Neuronal stem cell (in vitro differentiated cells): ENCODE measurements around the gene TBC1D3I.
A peak's percentile ranks its signal among the peaks of the same experiment; 100 is the strongest.

Experiments
- DNase-seq: peaks from one replicate; pipeline ENCODE4 v3.0.0-alpha.2; 2013; ENCODE audit warnings: low spot score
- H2AFZ ChIP-seq: one replicate; pipeline ENCODE4 v1.6.1; 2013; ENCODE audit warnings: mild to moderate bottlenecking, low read length, inconsistent platforms
- H2AK5ac ChIP-seq: 2 replicates; pipeline ENCODE4 v1.6.1; 2013; ENCODE audit warnings: low read depth, mild to moderate bottlenecking, inconsistent platforms, low read length, moderate library complexity, mixed read lengths
- H2BK120ac ChIP-seq: 2 replicates; pipeline ENCODE4 v1.6.1; 2013; ENCODE audit warnings: low read depth, mild to moderate bottlenecking, inconsistent platforms, low read length, moderate library complexity, mixed read lengths
- H2BK12ac ChIP-seq: one replicate; pipeline ENCODE4 v1.6.1; 2013; ENCODE audit warnings: low read length, inconsistent platforms
- H2BK15ac ChIP-seq: 2 replicates; pipeline ENCODE4 v1.6.1; 2013; ENCODE audit warnings: mild to moderate bottlenecking, low read length, inconsistent platforms, mixed read lengths
- H2BK5ac ChIP-seq: one replicate; pipeline ENCODE4 v1.6.1; 2013; ENCODE audit warnings: inconsistent platforms, mild to moderate bottlenecking, low read length, moderate library complexity
- H3K14ac ChIP-seq: one replicate; pipeline ENCODE4 v1.6.1; 2013; ENCODE audit warnings: low read length, inconsistent platforms
- H3K18ac ChIP-seq: 2 replicates; pipeline ENCODE4 v1.6.1; 2013; ENCODE audit warnings: low read length, inconsistent platforms
- H3K23ac ChIP-seq: 2 replicates; pipeline ENCODE4 v1.6.1; 2013; ENCODE audit warnings: low read depth, mild to moderate bottlenecking, mixed read lengths, low read length, inconsistent platforms; ENCODE audit not compliant: poor library complexity
- H3K27ac ChIP-seq: replicated peaks from 3 replicates; pipeline ENCODE4 v1.5.1; 2013; ENCODE audit warnings: low read length, inconsistent platforms
- H3K27me3 ChIP-seq, 3 experiments: 2 replicates each; pipeline ENCODE4 v1.6.1; 2013; ENCODE audit warnings: low read length in 3 of 3, mild to moderate bottlenecking in 2 of 3, inconsistent platforms in 1 of 3, low read depth in 1 of 3, mixed read lengths in 1 of 3, moderate library complexity in 1 of 3; ENCODE audit not compliant: control insufficient read depth in 3 of 3, insufficient read depth in 3 of 3
- H3K36me3 ChIP-seq, 2 donors: replicated peaks in 1 of 2; 2 replicates each; pipeline ENCODE4 v1.6.1; 2013; ENCODE audit warnings: low read length in 2 of 2; ENCODE audit not compliant: control insufficient read depth in 2 of 2, insufficient read depth in 2 of 2
- H3K4ac ChIP-seq: 2 replicates; pipeline ENCODE4 v1.6.1; 2013; ENCODE audit warnings: inconsistent platforms, mild to moderate bottlenecking, low read length, moderate library complexity
- H3K4me1 ChIP-seq, 2 donors: 1 replicate in 1 of 2; 2 replicates in 1 of 2; pipeline ENCODE4 v1.6.1; 2013; ENCODE audit warnings: low read length in 2 of 2, low read depth in 1 of 2; ENCODE audit not compliant: control insufficient read depth in 2 of 2, insufficient read depth in 1 of 2
- H3K4me2 ChIP-seq: one replicate; pipeline ENCODE4 v1.6.1; 2013; ENCODE audit warnings: mild to moderate bottlenecking, low read length, inconsistent platforms; ENCODE audit not compliant: insufficient read depth, poor library complexity, severe bottlenecking
- H3K4me3 ChIP-seq, 2 donors: 2 replicates each; pipeline ENCODE4 v1.5.1; 2013; ENCODE audit warnings: low read length in 2 of 2, mild to moderate bottlenecking in 2 of 2, inconsistent platforms in 1 of 2, moderate library complexity in 1 of 2
- H3K79me1 ChIP-seq: one replicate; pipeline ENCODE4 v1.6.1; 2013; ENCODE audit warnings: low read depth, mild to moderate bottlenecking, inconsistent platforms, low read length, moderate library complexity
- H3K9ac ChIP-seq: one replicate; pipeline ENCODE4 v1.6.1; 2013; ENCODE audit warnings: mild to moderate bottlenecking, low read depth, low read length, inconsistent platforms; ENCODE audit not compliant: poor library complexity
- H3K9me3 ChIP-seq, 2 donors: replicated peaks in 1 of 2; 2 replicates each; pipeline versions ENCODE3 to v1.6.1; 2013; ENCODE audit warnings: low read length in 2 of 2, mild to moderate bottlenecking in 2 of 2, inconsistent platforms in 1 of 2, low read depth in 1 of 2, mixed read lengths in 1 of 2, moderate library complexity in 1 of 2; ENCODE audit not compliant: control insufficient read depth in 2 of 2, insufficient read depth in 1 of 2
- H4K8ac ChIP-seq: one replicate; pipeline ENCODE4 v1.6.1; 2013; ENCODE audit warnings: low read depth, mild to moderate bottlenecking, inconsistent platforms, low read length, moderate library complexity
- H4K91ac ChIP-seq: one replicate; pipeline ENCODE4 v1.6.1; 2013; ENCODE audit warnings: low read length, low read depth, mild to moderate bottlenecking, inconsistent platforms; ENCODE audit not compliant: poor library complexity
- WGBS, 2 donors: extraction: QIAGEN DNeasy Blood & Tissue Kit; methylation state at CpG; one replicate each; pipeline ENCODE4 v1.1.7; 2013; ENCODE audit warnings: missing lambda C conversion rate in 2 of 2, mixed read lengths in 1 of 2; ENCODE audit not compliant: insufficient read length in 2 of 2, insufficient replicate concordance in 1 of 2; ENCODE audit errors: extremely low coverage in 2 of 2; 5-methylcytosine and 5-hydroxymethylcytosine counted together

The TBC1D3I gene

DNA sequence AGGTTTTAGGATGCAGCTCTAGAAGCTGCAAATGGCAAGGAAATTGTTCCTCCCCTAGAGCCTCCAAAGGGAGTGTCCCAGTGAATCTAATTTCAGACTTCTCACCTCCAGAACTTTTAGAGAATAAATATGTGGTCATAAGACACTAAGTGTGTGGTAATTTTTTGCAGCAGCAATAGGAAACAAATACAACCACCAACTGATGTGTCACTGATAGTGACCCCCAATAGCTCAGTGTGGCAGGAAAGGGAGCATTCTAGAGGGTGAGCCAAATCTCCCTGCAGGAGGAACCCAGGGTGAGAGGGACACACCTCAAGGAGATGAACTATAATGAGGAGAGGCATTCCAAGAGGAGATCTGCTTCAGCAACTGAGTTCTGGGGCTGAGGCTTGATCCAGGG lies 49.5 kb downstream of the TBC1D3I start:
- H3K9me3 ChIP-seq = no peaks in the 10 kb centered on the region
- no peak overlapping the region for H2AK5ac ChIP-seq
- no peak overlapping the region for H3K4ac ChIP-seq
- H3K4me3 ChIP-seq = no peak overlapping the region
- H3K14ac ChIP-seq = no peak overlapping the region
- no peak overlapping the region for H2BK5ac ChIP-seq
- peaks cover 4 to 7% of the 10 kb centered on the region in 2 donors for H3K4me1 ChIP-seq
- no peak overlapping the region for H3K23ac ChIP-seq
- H3K36me3 ChIP-seq = no peaks in the 10 kb centered on the region
- no peak overlapping the region for H2BK120ac ChIP-seq
- no peak for DNase-seq
- H3K4me2 ChIP-seq = no peak overlapping the region
- H3K9ac ChIP-seq = no peak overlapping the region
- no peak overlapping the region for H2AFZ ChIP-seq
- H2BK15ac ChIP-seq = no peak overlapping the region
- no peak overlapping the region for H2BK12ac ChIP-seq
- H3K79me1 ChIP-seq = no peaks in the 10 kb centered on the region
- H3K27ac ChIP-seq = no peak overlapping the region
- H4K91ac ChIP-seq = no peak overlapping the region
- peaks cover 0 to 8% (median 0%) of the 10 kb centered on the region in 3 experiments for H3K27me3 ChIP-seq
- no peak overlapping the region for H4K8ac ChIP-seq
- H3K18ac ChIP-seq = no peak overlapping the region

DNA sequence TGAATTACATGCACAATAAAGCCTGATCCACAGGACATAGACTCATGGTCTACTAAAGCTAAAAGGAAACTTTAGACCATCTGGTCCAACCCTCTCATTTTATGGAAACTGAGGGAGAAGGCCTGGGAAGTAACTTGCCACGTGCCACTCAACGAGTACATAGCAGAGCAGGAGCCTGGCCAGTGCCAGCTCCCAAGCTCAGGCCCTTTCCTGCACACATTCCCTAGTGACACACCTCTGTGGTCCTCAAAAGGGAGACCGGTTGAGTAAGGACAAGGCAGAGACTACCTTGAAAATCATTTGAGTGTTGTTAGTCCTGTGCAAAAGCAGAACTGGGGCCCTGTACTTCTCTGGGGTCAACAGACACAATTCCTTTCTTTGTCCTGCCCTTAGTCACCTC lies 50.7 kb downstream of the TBC1D3I start:
- no peak overlapping the region for H3K23ac ChIP-seq
- H3K18ac ChIP-seq = no peak overlapping the region
- peaks cover 4 to 7% of the 10 kb centered on the region in 2 donors for H3K4me1 ChIP-seq
- no peak overlapping the region for H3K4me3 ChIP-seq
- no peak overlapping the region for H2BK12ac ChIP-seq
- H2BK5ac ChIP-seq = no peak overlapping the region
- H2BK15ac ChIP-seq = no peak overlapping the region
- no peak overlapping the region for H2AFZ ChIP-seq
- no peak overlapping the region for H4K91ac ChIP-seq
- H2BK120ac ChIP-seq = no peak overlapping the region
- no peak overlapping the region for H3K9ac ChIP-seq
- no CpG with 5 or more reads among the region's 3 CpGs for WGBS, 2 donors
- no peak for DNase-seq
- H3K4me2 ChIP-seq = no peak overlapping the region
- H3K27ac ChIP-seq = no peak overlapping the region
- H3K9me3 ChIP-seq = no peaks in the 10 kb centered on the region
- peaks cover 0 to 8% (median 0%) of the 10 kb centered on the region in 3 experiments for H3K27me3 ChIP-seq
- no peaks in the 10 kb centered on the region for H3K79me1 ChIP-seq
- H4K8ac ChIP-seq = no peak overlapping the region
- H3K36me3 ChIP-seq = no peaks in the 10 kb centered on the region
- peak overlapping the region; percentile 56 for H3K14ac ChIP-seq
- H3K4ac ChIP-seq = no peak overlapping the region
- no peak overlapping the region for H2AK5ac ChIP-seq

DNA sequence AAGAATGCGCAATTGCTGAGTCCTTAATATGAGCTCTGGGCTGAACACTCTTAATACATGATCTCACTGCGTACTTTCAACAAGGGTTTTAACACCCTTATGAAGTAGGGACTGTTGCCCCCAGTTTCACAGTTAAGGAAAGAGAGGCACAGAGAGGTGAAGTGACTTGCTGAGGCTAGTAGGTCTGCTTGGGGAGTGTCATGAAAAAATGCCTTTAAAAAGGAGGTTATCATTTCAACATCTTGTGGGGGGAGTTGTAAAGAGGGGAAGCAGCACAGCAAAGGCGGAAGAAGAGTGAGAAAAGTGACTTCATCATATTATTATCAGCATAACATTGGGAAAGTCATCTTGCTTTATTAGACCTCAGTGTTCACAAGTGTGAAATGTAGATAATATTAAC lies 51.4 kb downstream of the TBC1D3I start:
- Histone ChIP-seq H2AFZ (no peak overlapping the region), H3K27me3 (peaks cover 0 to 8% (median 0%) of the 10 kb centered on the region in 3 experiments), H3K23ac (no peak overlapping the region), H3K27ac (no peak overlapping the region), H3K4me1 (peaks cover 4 to 7% of the 10 kb centered on the region in 2 donors), H3K79me1 (no peaks in the 10 kb centered on the region), H4K8ac (no peak overlapping the region), H3K9ac (no peak overlapping the region), H3K4me3 (no peak overlapping the region), H4K91ac (no peak overlapping the region), H3K9me3 (no peaks in the 10 kb centered on the region), H3K14ac (no peak overlapping the region), H2BK12ac (no peak overlapping the region), H3K4ac (no peak overlapping the region), H3K4me2 (no peak overlapping the region), H3K18ac (no peak overlapping the region), H2BK120ac (no peak overlapping the region), H2BK5ac (no peak overlapping the region), H3K36me3 (no peaks in the 10 kb centered on the region), H2BK15ac (no peak overlapping the region), H2AK5ac (no peak overlapping the region)
- WGBS, 2 donors = no CpG with 5 or more reads among the region's 3 CpGs
- no peak for DNase-seq

DNA sequence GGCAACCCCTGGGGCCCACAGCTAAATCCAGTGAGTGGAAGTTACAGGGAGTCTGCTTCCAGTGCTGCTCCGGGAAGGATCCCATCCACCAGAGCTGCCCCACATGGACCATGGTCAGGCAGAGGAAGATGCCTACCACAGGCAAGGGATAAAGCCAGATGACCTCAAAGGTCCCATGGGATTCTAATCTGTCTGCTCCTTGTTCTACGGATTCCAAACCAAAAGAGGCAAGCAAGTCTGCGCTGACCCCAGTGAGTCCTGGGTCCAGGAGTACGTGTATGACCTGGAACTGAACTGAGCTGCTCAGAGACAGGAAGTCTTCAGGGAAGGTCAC lies 52.1 kb downstream of the TBC1D3I start:
- no peak overlapping the region for H3K4me2 ChIP-seq
- H3K4ac ChIP-seq = no peak overlapping the region
- no peak overlapping the region for H2AK5ac ChIP-seq
- no peak overlapping the region for H4K91ac ChIP-seq
- H3K23ac ChIP-seq = no peak overlapping the region
- no peak overlapping the region for H3K18ac ChIP-seq
- no peaks in the 10 kb centered on the region for H3K9me3 ChIP-seq
- no peak overlapping the region for H3K14ac ChIP-seq
- no peaks in the 10 kb centered on the region for H3K36me3 ChIP-seq
- H2AFZ ChIP-seq = no peak overlapping the region
- H3K4me3 ChIP-seq = no peak overlapping the region
- no peak overlapping the region for H2BK5ac ChIP-seq
- no peak overlapping the region for H2BK15ac ChIP-seq
- H3K4me1 ChIP-seq = peaks cover 4 to 7% of the 10 kb centered on the region in 2 donors
- H2BK12ac ChIP-seq = no peak overlapping the region
- H3K9ac ChIP-seq = no peak overlapping the region
- DNase-seq = no peak
- no peak overlapping the region for H2BK120ac ChIP-seq
- no peak overlapping the region for H3K27ac ChIP-seq
- no peaks in the 10 kb centered on the region for H3K79me1 ChIP-seq
- no CpG with 5 or more reads among the region's 4 CpGs for WGBS, 2 donors
- peaks cover 0 to 8% (median 0%) of the 10 kb centered on the region in 3 experiments for H3K27me3 ChIP-seq
- no peak overlapping the region for H4K8ac ChIP-seq
